RKO (cell line): ENCODE measurements around the gene ACAP3.
A peak's percentile ranks its signal among the peaks of the same experiment; 100 is the strongest.

Source experiments
- DNase-seq: peaks from one replicate; pipeline ENCODE4 v3.0.0-alpha.2; 2016; ENCODE audit warnings: low spot score

The ACAP3 gene

DNA sequence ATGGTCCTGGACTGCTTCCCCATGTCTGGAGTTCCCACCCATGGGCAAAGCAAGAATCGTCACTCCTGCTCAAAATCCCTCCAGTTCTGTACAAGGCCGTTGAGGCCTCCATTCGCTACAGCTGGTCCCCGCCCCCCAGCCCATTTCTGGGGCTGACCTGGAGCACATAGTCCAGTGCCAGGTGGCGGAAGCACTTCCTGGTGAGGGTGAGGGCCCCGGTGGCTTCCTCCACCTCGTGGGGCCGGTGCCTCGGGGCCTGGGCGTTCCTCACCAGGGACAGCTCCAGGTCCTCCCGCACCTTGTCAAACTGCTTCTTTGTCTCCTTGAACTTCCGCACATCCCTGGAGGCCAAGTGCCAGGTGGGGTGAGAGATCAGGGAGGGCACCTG is 7.4 kb downstream of the ACAP3 start:
- DNase-seq = no peak

GRCh38 chr1:1299686-1300351 is 7.9 kb downstream of the ACAP3 start:
- no peak for DNase-seq

DNA sequence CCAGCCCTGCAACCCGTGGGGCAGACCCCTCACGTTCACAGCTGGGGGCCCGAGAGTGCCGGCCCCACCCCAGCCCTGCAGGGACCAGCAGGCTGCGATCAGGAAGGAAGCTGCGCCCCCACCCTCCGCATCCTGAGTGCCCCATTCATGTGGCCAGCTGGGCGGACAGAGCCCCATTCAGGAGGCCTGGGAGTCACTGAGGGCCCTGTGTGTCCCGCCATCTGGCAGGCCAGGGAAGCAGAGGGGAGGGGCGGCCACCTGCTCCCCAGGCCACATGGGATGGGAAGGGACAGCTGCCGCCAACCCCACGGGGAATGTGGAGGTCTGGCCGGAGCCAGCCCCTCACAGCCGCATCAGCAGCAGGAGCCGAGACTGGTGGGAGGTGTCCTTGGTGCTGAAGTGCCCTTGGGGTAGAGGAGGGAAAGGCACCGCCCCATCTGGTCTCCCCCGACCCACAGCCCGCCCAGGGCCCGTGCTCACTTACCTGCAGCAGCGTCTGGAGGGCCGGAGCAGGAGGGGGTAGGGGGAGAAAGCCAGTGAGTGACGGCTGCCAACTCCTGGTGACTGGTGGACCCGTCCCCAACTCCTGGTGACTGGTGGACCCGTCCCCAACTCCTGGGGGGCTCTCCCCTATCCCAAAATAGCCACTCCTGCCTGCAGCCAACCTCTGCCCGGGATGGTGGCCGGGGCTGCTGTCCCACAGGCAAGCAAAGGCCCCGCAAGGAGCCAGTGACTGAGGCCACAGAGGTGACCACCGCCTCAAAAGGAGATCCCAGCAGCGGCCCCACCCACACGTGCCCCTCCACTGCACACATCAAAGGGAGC is 8.7 kb downstream of the ACAP3 start:
- no peak for DNase-seq

DNA sequence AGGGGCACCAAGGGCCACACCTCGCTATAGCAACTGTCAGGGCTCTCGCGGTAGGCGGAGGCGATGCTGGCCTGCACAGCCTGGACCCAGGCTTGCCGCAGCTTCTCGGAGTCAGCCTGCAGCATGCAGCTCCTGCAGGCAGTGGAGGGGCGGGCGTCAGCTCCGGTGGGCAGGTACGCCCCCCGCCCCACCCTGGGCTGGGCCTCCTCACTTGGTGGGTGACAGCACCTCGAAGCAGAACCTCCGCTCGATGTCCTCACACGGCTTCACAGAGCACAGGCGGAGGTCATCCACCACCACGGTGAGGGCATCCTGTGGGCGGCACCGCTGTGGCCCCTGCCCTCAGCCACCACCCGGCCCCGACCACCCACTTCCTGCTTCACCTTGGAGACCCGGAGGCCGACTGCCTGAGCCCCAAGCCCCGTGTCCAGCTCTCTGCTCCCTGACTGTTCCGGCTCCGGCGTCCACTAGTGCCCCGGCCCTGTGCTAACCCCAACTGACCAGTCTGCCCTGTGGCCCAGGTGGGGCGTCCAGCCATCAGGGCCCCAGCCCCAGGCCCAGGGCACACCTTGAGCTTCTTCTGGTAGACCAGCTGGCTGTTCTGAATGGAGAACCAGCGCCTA is 9.8 kb downstream of the ACAP3 start:
- no peak for DNase-seq

- DNase-seq = no peak
Measured at GRCh38 chr1:1296070-1297061, 11.4 kb downstream of the ACAP3 start.

DNA sequence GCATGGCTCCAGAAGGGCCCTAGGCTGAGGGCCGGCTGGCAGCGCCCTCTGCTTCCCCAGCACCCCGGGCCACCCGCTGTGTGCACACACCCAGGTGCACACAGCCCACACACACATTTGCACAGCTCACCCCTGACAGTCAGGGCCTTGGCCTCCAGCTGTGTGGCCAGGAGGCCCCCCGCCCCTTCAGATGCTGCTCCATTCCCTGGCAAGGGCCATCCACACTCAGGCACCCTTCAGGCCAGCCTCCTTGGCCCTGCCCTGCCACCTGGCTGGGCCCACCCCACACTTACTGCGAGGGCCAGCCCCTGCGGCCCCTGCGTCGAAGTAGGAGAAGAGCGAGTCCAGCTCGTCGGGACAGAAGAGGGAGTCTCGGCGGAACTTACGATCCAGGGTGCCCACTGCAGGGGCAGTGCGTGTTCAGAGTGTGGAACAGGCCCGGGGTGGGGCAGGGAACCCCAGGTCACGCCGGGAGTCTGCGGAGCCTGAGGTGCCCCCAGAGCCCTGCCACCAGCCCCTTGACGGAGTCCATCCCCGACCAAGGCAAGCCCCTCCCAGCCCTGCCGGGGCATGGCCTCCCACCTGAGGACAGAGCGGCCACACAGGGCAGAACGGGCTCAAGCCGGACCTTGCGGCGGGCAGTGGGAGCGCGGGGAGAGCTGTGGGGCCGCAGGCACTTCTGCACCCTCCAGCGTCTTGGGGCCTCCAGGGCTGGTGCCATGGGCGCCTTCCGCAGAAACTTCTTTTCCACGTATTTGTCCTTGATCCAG is 12.4 kb downstream of the ACAP3 start:
- DNase-seq = no peak

GRCh38 chr1:1294250-1294890 is 13.4 kb downstream of the ACAP3 start:
- DNase-seq = no peak

DNA sequence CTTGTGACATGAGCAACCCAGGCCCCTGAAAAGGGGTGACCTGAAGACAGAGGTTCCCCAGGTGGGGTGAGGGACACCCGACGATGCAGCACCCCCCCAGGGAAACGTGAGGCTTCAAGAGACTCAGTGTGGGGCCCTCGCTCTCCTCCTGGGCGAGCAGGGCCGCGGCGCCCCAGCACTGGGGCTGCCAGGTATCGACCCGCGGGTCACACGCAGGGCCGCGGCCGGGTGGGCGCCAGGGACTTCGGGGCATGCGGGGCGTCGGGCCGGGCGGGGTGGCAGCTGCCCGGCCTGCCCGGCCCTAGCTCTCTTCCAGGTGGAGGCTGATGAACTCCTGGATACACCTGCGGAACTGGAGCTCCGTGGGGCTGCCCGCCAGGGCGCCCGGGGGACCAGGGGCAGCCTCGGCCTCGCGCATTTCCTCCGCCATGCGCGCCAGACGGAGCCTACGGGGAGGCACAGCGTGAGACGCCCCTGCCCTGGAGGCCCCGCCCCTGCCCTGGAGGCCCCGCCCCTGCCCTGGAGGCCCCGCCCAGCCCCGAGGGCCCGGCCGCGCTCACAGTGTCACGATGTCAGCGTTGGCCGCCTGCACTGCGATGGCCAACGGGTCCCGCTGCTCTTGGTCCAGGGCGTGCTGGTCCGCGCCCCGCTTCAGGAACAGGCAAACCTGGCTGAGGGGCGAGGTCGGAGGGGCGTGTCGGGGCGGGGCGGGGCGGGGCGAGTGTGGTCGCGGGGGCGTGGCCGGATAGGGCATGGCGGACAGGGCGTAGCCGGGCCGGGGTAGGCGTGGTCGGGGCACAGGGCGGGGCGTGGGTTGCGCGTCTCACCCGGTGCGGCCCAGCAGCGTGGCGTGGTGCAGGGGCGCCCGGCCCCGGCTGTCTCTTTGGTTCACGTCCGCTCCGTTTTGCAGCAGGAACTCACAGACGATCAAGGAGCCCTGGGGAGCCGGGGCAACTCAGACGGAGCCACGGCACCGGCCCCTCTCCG is 14.2 kb downstream of the ACAP3 start:
- DNase-seq = no peak

GRCh38 chr1:1292851-1293250 is 14.9 kb downstream of the ACAP3 start:
- no peak for DNase-seq

GRCh38 chr1:1292442-1292779 is 15.3 kb downstream of the ACAP3 start:
- no peak for DNase-seq

- DNase-seq = peak; percentile 58
Measured at GRCh38 chr1:1291548-1292441, 15.9 kb downstream of the ACAP3 start.

DNA sequence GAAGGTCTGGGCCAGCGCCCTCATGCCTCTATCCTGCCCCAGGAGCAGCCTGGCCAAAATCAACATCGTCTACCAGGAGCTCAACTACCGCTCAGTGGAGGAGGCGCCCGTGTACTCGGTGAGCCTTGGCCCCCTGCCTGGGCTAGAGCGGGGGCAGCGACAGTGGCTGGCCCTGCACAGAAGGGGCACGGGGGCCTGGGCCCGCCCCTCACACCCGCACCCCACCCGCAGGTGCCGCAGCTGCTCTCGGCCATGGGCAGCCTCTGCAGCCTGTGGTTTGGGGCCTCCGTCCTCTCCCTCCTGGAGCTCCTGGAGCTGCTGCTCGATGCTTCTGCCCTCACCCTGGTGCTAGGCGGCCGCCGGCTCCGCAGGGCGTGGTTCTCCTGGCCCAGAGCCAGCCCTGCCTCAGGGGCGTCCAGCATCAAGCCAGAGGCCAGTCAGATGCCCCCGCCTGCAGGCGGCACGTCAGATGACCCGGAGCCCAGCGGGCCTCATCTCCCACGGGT is 16.7 kb downstream of the ACAP3 start:
- no peak for DNase-seq

DNA sequence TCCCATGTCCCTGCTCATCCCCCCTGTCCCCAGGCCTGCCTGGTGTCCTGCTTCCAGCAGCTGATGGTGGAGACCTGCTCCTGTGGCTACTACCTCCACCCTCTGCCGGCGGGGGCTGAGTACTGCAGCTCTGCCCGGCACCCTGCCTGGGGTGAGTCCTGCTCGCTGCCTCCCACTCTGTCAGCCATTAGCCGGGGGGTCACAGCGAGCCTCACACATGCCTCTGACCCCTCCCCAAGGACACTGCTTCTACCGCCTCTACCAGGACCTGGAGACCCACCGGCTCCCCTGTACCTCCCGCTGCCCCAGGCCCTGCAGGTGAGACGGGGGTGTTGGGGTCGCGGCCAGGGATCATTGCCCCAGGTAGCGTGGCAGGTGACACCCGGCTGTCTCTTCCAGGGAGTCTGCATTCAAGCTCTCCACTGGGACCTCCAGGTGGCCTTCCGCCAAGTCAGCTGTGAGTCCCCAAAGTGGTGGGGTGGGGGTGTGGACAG is 17.4 kb downstream of the ACAP3 start:
- peak; percentile 53 for DNase-seq

GRCh38 chr1:1287288-1288110 is 20.2 kb downstream of the ACAP3 start:
- DNase-seq = no peak

GRCh38 chr1:1286313-1287261 is 21.1 kb downstream of the ACAP3 start:
- DNase-seq = no peak
